ENCODE measurements around the gene COL23A1. TPM values are rescaled to one million over a fixed set of nuclear protein-coding genes. Genes with fewer than 3 reads are reported as not detected.

The COL23A1 gene
- total RNA-seq, 1 experiment from 2014 or later = not detected

DNA sequence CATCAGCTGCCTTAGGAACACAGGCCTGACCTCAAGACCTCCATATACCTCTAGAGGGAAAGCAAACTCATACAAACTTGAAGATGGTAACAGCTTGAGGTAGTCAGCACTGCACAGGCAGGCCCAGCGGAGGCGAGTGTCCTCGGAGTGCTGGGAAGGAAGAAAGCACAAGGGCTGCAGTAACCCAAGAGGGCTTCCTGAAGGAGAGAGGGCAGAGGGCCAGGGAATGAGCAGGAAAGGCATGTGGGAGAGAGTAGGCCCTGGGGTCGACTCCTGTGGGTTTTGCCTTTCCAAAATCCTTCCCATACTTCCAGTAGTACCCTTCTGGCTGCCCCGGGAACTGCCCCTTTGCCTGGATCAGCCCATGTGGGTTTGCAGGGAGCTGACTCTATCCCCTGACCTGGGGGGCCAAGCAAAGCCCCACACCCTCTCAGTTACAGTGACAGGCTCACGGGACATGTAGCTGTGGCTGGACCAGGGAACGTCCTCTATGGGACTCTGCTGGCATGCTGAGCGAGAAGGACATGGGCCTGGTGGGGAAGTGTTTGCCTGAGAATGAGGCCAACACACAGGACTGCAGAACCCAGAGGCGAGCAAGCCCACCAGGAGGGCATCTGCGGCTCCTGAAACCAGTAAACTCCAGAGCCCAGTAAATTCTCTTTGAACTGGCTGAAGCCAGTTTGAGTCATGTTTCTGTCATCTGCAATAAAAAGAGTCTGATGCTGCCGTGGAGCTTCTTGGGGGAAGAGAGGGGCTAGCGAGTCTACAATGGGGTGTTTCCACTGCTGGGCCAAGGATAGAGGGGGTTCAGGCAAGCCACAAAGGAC lies 64.1 kb downstream of the COL23A1 start:
- in situ Hi-C loops (cut with HindIII; ENCODE audit: low pct_unique_long_range_greater_than_20kb, low sequenced_read_pairs) = no loop called here
- no peak for DNase-seq (ENCODE audit: low read depth, low spot score)

DNA sequence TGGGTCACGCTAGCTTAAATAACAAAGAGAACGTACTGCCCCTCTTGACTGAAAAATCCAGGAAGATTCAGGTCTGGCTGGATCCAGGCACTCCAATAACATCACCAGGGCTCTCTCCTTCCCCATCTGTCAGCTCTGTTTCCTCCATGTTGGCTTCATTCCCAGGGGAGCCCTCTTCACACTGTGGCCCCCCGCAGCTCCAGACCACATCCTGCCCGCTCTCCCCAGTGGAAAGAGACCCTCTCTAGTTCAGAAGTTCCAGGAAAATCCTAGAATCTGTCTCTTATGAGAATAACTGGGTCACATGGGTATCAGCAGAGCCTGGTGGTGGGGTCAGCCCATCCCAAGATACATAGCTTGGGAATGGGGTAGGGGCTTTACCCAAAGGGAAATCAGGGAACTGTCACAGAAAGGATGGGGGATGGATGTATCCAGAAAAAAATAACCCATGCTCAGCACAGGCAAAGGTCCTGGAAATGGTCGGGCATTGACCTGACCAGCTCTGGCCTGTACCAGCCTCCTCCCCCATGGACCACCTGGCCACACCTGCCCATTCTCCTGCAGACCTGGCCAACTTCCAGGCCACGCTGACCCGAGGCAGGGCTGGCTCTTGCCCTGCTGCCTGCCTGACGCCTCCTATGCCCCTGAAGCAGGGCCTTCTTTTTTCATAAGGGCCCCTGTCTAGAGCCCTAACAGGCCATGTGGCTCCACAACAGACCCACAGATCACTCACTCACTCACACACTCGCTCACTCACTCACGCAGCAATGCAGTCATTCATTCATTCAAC lies 65.9 kb downstream of the COL23A1 start:
- in situ Hi-C loops (cut with HindIII; ENCODE audit: low pct_unique_long_range_greater_than_20kb, low sequenced_read_pairs) = no loop called here
- DNase-seq (ENCODE audit: low read depth, low spot score) = no peak

GRCh38 chr5:178522361-178522760 lies 67.8 kb downstream of the COL23A1 start:
- no peak for DNase-seq (ENCODE audit: low read depth, low spot score)
- in situ Hi-C loops (cut with HindIII; ENCODE audit: low pct_unique_long_range_greater_than_20kb, low sequenced_read_pairs) = no loop called here

GRCh38 chr5:178520851-178521250 lies 69.3 kb downstream of the COL23A1 start:
- DNase-seq (ENCODE audit: low read depth, low spot score) = no peak
- in situ Hi-C loops (cut with HindIII; ENCODE audit: low pct_unique_long_range_greater_than_20kb, low sequenced_read_pairs) = no loop called here

GRCh38 chr5:178519804-178520203 lies 70.4 kb downstream of the COL23A1 start:
- no peak for DNase-seq (ENCODE audit: low read depth, low spot score)
- in situ Hi-C loops (cut with HindIII; ENCODE audit: low pct_unique_long_range_greater_than_20kb, low sequenced_read_pairs) = no loop called here

DNA sequence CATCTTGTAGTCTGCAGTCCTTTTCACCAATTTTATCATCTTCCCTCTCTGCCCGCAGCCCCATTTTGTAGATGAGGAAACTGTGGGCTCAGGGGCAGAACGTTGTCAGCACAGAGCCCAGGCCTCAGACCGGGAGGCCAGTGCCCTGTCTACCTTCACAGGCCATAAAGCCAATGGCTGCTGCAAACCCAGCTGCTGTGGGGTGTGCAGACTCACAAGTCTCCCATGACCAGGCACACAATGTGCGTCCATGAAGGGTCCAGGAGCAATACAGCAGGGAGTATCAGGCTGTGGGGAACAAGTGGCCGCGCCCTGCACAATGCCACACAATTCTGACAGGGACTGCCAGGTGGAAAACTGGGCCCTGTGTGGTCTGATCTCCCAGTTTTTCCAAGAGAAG lies 71.0 kb downstream of the COL23A1 start:
- no peak for DNase-seq (ENCODE audit: low read depth, low spot score)
- in situ Hi-C loops (cut with HindIII; ENCODE audit: low pct_unique_long_range_greater_than_20kb, low sequenced_read_pairs) = no loop called here

DNA sequence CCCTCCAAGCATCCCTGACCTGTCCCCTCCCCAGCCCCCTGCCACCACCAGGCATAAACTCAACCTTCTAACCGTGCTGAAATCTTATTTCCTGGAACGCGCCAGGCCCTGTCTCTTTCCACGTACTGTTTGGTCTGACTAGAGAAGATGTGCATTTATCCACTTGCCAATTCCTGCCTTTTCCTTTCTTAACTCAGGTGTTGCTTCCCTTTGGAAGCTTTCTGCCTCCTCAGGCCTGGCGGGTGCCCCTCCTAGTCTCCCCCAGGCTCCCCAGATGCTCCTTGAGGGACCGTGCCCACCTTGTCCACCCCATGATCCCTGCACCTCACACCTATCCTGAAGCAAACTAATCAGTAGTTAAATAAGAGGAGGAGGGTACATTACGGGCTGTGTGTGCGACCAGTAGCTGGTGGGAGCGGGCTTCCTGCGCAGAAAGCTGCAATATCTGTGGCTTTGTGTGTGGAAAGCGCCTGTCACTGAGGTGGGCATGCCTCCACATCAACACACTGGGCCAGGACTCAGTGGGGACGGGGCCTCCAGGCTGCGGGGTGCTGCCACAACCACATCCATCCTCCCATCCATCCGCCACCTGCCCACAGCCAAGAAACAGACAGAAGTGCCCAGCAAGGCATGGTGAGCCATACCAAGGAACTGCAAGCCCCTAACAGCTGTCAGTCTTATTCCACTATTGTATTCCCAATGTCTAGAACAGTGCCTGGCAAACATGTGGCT lies 73.5 kb downstream of the COL23A1 start:
- no peak for DNase-seq (ENCODE audit: low read depth, low spot score)
- in situ Hi-C loops (cut with HindIII; ENCODE audit: low pct_unique_long_range_greater_than_20kb, low sequenced_read_pairs) = no loop called here

DNA sequence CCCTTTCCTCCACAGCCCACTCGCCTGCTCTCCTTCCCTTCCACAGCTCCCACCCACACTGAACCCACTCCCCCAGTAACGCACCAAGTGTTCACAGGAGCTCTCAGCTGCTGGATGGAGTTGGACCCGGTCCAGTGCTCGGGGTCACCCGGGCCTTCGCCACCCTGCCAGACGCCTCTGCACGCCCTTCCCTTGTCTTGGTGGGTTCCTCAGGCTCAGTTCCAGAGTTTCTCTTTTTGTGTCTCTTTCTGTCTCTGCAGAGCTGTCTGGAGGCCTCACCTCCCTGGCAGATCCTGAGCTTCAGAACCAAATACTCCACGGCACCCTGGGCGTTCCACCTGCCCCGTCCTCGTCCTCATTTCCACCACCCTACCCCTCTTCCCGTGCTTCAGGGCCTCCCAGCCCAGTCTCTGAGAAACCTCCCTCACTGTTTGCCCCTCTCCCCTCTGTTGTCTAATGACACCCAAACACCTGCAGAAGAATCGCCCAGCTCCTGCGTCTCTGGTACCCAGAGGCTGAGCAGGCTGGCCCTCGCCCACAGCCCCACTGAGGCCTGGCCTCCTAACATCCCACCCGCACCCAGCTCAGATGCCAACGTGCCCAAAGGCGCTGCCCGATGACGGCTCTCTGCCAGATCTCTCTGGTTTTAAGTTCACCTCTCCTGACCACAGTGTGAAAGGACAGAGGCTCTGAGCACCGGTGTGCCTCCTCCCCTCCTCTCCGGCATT lies 74.3 kb downstream of the COL23A1 start:
- in situ Hi-C loops (cut with HindIII; ENCODE audit: low pct_unique_long_range_greater_than_20kb, low sequenced_read_pairs) = no loop called here

GRCh38 chr5:178514851-178515418 lies 75.3 kb downstream of the COL23A1 start:
- in situ Hi-C loops (cut with HindIII; ENCODE audit: low pct_unique_long_range_greater_than_20kb, low sequenced_read_pairs) = no loop called here
- no peak for DNase-seq (ENCODE audit: low read depth, low spot score)

More for the DNA sequence above, 74.3 kb downstream of the COL23A1 start:
- DNase-seq (ENCODE audit: low read depth, low spot score) = no peak

DNA sequence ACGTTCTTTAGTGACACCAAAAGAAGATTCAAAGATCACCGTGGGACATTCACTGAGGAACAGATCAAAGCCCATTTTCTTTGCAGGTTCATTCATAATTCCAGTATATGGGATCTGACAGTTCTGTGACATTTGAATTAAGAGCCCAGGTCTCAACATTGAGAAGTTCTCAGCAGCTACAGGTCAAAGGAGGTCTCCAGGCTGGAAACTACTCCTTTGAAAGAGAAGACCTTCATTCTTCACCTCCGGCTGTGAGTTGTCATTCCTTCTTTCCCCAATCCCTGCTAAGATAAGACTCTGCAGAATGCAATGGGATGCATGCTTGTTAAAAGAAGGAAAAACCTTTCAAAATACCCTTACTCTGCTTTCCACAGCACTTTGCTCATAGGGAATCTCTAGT lies 79.0 kb downstream of the COL23A1 start:
- DNase-seq (ENCODE audit: low read depth, low spot score) = no peak
- in situ Hi-C loops (cut with HindIII; ENCODE audit: low pct_unique_long_range_greater_than_20kb, low sequenced_read_pairs) = no loop called here

GRCh38 chr5:178509491-178510057 lies 80.6 kb downstream of the COL23A1 start:
- DNase-seq (ENCODE audit: low read depth, low spot score) = no peak

GRCh38 chr5:178507151-178507932 lies 82.9 kb downstream of the COL23A1 start:
- no peak for DNase-seq (ENCODE audit: low read depth, low spot score)
- in situ Hi-C loops (cut with HindIII; ENCODE audit: low pct_unique_long_range_greater_than_20kb, low sequenced_read_pairs) = no loop called here

More at GRCh38 chr5:178509491-178510057, 80.6 kb downstream of the COL23A1 start:
- in situ Hi-C loops (cut with HindIII; ENCODE audit: low pct_unique_long_range_greater_than_20kb, low sequenced_read_pairs) = no loop called here

DNA sequence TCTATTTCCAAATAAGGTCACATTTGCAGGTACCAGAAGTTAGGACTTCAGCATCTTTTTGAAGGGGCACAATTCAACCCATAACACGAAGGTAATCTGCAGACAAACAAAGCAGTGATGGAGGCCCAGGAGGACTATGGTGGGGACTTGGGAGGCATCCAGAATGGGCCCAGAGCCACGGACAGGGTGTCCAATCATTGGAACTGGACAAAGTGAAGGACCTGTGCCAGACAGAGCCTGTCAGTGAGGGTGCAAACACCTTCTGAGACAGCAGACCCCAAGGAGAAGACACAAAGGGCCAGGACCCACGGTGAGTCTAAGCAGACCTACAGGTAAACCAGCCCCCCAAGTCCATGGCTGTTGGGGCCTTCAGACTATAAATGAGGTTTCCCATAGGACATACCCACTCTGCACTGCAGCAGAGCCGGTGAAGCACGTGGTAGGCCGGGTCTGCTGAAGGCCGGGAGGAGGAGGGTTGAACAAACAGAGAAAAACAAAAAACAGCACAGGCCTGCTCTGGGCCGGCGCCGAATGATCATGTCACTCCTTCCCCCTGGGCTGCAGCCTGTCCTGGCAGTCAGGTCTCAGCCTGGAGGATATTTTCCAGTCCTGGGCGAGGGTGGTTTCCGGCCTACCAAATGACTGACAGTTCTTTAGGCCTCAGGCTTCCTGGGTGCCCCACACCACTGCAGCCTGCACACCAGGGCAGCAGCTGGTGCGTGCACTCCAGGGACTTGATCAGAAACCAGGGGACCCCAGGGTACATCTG lies 84.4 kb downstream of the COL23A1 start:
- DNase-seq (ENCODE audit: low read depth, low spot score) = no peak
- in situ Hi-C loops (cut with HindIII; ENCODE audit: low pct_unique_long_range_greater_than_20kb, low sequenced_read_pairs) = no loop called here

DNA sequence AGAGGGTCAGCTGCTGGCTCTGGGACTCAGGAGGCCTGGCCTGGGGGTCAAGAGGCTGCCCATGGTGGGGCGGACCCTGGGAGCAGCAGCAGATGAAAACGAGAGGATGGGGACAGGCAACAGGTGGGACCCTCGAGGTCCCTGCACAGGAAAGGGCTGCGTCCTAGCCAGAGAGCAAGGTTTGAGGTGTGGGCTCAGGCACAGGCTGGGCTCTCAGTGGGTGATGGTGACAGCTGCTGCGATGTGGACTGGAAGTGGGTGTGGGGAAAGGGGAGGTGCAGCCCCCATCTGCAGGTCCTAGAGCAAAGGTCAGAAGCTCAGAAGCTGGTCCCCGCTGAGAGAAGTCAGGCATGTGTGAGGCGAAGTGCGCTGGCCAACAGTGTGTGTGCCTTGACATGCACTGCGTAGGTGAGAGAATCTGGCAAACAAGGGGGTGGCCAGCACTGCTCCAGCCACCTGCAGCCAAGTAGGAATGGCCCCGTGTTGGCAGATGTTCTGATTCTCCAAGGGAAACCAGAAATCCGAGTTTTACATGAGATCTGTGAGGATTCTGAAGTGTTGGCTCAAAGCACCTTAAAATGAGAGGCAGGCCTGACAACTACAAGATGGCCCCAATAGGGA lies 85.7 kb downstream of the COL23A1 start:
- DNase-seq (ENCODE audit: low read depth, low spot score) = no peak
- in situ Hi-C loops (cut with HindIII; ENCODE audit: low pct_unique_long_range_greater_than_20kb, low sequenced_read_pairs) = no loop called here

DNA sequence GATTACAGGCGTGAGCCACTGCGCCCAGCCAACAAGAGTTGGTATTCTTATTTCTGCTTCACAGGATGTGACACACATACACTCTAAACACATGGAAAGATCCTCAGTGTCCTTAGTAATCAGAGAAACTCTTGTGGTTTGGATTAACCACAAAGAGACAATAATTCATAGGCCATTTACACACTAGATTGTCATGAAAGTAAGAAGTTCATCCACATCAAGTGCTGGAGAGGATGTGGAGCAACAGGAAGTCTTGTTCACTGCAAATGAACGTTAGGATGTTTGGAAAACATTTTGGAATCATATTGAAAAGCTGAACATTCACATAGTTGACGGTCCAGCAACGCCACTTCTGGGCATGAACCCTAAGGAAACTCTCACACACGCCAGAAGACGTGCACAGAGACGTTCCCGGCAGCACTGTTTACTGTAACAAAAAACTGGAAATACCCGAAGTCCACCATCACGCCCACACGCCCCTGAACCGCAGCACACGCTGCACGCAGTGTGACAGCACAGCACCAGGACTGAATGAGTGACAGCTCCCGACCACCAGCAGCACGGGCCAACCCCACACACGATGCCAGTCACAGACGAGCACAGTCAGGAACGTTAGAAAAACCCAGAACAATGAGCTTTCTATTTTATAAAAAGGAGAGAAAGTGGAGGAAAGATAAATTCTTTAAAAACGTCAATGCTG lies 87.6 kb downstream of the COL23A1 start:
- in situ Hi-C loops (cut with HindIII; ENCODE audit: low pct_unique_long_range_greater_than_20kb, low sequenced_read_pairs) = no loop called here
- DNase-seq (ENCODE audit: low read depth, low spot score) = no peak
